ACHN (cell line): ENCODE data around the gene KRTAP10-5.
"Not testable (repeated sequence)": the region's sequence is repeated elsewhere in the genome, so short reads cannot be mapped to it uniquely, and the experiment has no call there.

ENCODE experiments used
- DNase-seq: peaks from one replicate; pipeline ENCODE4 v3.0.0-alpha.2; 2015
- in situ Hi-C: cut with HindIII; loops from 2 replicates; pipeline ENCODE4 v1.10.0; 2017; ENCODE audit warnings: low sequenced_read_pairs, low pct_ligation_motif_present, low pct_unique_long_range_greater_than_20kb

Gene KRTAP10-5, protein sequence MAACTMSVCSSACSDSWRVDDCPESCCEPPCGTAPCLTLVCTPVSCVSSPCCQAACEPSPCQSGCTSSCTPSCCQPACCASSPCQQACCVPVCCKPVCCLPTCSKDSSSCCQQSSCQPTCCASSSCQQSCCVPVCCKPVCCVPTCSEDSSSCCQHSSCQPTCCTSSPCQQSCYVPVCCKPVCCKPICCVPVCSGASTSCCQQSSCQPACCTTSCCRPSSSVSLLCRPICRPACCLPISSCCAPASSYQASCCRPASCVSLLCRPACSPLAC

DNA sequence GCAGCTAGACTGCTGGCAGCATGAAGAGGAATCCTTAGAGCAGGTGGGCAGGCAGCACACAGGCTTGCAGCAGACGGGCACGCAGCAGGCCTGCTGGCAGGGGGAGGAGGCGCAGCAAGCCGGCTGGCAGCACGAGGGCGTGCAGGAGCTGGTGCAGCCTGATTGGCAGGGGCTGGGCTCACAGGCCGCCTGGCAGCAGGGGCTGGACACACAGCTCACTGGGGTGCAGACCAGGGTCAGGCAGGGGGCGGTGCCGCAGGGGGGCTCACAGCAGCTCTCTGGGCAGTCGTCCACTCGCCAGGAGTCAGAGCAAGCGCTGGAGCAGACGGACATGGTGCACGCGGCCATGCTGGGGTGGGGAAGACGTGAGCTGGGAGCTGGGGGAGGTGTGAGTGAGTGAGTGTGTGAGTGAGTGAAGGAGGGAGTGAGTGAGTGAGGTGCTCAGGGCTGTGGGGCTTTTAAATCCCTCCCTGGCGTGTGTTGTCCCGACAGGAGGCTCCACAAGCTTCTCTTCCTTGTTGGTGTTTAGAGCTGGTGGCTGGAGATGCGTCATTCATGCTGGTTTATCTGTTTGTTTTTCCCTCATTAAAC, at the start of gene KRTAP10-5:
Gene KRTAP10-5, minus strand, starts transcription at position 374 of the 591 bp plus-strand sequence. Its CDS starts 26 bp downstream, at position 348.
- in situ Hi-C loops, DNase-seq: not testable (repeated sequence)

DNA sequence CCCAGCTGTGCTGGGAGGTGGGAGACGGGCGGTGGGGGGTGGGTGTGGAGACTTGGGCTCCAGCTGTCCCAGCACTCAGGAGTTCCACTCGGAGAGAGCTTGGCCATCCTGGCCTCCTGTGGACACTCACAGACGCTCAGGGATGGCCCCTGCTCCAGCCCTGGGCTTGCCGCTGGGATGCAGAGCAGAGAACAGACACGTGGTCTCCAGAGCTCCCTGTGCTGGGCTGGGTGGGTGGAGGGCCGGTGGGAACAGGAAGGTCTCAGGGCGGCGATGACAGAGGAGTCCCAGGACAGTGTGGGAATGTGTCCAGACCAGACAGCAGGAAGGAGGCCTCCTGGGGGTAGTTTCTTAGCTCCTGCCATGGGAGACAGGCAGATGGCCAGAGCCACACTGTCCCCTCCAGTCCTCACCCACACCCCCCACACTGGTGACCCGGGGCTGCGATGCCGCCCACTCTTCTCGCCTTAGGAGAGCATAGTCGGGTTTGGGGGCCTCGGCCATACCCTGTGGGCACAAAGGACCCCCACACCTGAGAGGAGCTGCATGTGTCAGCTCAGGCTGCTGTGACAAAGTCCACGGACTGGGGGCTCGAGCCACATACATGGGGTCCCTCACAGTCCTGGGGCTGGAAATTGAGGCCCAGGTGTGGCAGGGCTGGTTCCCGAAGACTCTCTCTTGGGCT, 48.4 kb upstream of the KRTAP10-5 start:
- no peak for DNase-seq
- in situ Hi-C loops, result no loop called here

DNA sequence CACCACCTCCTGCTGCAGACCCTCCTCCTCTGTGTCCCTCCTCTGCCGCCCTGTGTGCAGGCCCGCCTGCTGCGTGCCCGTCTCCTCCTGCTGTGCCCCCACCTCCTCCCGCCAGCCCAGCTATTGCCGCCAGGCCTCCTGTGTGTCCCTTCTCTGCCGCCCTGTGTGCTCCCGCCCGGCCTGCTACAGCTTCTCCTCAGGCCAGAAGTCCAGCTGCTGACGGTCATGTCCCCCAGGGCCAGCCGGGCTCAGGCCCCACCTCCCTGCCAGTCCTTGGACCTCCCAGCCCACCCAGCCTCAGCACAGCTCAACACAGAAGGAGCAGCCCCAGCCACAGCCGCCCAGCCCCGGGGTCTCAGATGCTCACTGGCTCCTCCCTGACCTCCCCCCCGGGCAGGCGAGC, 47.4 kb upstream of the KRTAP10-5 start:
- in situ Hi-C loops, DNase-seq: not testable (repeated sequence)

DNA sequence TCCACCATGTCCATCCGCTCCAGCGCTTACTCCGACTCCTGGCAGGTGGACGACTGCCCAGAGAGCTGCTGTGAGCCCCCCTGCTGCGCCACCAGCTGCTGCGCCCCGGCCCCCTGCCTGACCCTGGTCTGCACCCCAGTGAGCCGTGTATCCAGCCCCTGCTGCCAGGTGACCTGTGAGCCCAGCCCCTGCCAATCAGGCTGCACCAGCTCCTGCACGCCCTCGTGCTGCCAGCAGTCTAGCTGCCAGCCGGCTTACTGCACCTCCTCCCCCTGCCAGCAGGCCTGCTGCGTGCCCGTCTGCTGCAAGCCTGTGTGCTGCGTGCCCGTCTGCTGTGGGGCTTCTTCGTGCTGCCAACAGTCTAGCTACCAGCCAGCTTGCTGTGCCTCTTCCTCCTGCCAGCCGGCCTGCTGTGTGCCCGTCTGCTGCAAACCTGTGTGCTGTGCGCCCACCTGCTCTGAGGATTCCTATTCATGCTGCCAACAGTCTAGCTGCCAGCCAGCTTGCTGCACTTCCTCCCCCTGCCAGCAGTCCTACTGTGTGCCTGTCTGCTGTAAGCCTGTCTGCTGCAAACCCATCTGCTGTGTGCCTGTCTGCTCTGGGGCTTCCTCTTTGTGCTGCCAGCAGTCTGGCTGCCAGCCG, 46.9 kb upstream of the KRTAP10-5 start:
- in situ Hi-C loops, DNase-seq: not testable (repeated sequence)

DNA sequence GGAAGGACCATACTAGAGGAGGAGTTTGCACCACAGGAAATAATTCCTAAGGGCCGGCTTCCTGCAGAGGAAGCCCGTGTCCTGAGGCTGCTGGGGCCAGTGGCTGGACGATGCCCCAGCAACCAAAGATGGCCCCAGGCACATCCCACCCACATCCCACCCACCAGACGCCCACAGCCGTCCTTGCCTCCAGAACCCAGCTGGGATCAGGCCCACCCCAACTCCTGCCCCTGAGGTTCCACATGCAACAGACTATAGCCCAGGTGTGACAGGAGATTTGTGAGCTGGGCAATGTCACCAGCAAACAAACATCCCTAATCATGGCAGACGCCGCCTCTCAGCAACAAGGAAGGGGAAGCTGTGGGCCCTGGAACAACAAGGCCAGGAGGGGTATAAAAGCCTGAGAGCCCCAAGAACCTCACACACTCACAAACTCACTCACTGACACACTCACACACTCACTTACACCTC, 46.3 kb upstream of the KRTAP10-5 start, which contains the start of gene KRTAP10-9:
Gene KRTAP10-9, plus strand, starts transcription at position 421 of the 471 bp plus-strand sequence. CDS start 79 bp downstream, outside the sequence.
- in situ Hi-C loops, result no loop called here
- DNase-seq, result no peak

DNA sequence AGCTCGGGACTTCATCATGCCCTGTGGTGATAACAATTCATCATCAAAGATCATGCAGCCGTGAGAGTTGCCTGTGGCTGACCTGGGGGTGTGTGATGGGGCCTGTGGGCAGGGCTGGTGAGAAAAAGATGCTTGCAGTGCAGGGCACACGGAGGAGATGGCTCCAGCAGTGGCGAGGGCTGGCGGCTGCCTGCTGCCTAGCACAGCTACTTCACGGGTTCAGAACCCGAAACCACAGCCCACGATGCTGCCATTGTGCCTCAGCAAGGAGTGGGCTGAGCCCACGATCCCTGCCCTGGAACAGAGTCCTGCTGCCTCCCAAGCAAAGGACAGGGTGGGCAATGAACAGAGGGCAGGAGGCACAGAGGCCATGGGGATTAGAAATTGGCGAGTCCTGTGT, 45.9 kb upstream of the KRTAP10-5 start:
- in situ Hi-C loops, result no loop called here
- no peak for DNase-seq

DNA sequence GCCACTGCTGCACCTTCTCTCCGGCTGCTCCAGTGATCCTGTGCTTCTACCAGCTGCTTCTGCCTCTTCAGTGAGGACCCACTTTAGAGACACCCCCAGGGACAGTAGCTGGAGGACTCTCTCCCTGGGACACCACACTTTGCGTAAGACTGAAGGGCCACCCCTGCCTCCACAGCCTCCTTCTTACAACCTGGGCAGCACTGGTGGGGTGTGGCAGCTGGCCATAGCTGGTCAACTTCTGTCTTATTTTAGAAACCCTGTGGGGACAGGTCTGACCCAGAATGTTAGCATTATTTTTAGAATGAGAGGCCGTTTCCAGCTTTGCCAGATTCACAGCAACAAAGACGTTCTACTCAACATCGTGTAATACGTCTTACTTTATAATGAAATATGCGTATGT, 45.4 kb upstream of the KRTAP10-5 start:
- no peak for DNase-seq
- in situ Hi-C loops, result no loop called here

DNA sequence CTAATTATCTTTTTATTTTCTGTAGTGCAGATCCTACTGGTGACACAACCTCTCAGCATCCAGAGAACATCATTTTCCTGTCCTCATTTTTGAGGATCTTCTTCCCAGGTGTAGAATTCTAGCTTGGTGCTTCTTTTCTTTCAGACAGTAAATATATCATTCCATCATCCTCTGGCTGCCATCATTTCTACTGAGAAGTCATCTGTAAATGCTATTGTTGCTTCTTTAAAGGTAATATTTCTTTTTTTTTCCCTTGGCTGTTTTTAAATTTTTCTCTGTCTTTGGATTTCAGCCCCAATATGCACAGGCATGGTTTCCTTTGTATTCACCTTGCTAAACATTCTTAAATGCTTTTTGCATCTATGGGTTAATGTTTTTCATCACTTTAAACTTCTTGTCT, 43.2 kb upstream of the KRTAP10-5 start:
- in situ Hi-C loops, result no loop called here
- DNase-seq, result no peak

DNA sequence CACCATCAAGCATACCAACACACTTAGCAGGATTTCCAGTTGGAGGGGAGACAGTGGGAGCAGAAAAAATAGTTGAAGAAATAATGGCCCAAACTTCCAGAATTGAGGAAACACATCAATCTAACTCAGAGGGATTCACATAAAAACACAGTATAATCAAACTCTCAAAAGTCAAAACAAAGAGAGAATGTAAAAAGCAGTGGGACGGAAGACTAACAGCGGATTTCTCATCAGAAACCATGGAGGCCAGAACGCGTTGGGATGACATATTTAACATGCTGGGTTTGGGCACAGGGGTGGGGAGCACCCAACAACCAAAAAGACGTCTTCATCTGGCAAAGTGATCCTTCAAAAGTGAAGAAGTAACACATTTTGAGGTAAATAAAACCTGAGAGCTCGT, 39.5 kb upstream of the KRTAP10-5 start:
- no peak for DNase-seq
- in situ Hi-C loops, result no loop called here

DNA sequence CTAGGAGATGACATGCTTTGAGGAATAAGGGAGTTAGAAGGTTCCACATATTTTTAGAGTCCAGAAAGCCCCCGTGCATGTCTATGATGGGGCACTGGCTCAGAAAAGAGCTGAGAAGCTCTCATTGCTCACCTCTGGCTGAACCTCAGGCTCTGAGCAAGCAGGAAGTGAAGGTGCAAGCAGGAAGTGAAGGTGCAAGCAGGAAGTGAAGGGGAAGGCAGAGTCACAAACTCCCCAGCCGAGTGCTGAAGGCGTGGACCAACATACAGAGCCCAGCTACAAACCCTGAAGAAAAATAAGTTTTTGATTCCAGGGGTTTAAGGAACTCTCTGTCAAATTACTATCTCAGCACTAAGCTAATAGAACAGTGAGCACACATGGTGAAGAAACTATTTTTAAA, 38.5 kb upstream of the KRTAP10-5 start:
- in situ Hi-C loops, result no loop called here

DNA sequence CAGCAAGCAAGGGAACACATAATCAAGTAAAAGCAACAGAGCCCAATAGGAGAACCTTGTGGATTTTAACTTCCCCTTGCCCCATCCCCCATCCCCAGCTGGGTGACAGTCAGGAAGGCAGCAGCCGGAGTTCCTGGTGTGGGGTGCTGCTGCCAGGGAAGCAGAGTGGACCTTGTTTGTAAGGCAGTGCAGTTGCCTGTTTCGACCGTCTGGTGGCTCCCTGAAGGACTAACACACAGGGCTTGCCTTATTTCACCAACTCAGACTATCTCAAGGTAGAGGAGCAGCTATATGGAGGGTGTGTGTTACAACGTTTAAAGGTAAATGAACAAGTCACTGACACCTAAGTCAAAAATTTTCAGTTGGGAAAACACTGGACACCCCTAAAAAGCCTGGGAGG, 38.1 kb upstream of the KRTAP10-5 start:
- no peak for DNase-seq
- in situ Hi-C loops, result no loop called here

More for the DNA sequence above, 38.5 kb upstream of the KRTAP10-5 start:
- DNase-seq, result no peak

DNA sequence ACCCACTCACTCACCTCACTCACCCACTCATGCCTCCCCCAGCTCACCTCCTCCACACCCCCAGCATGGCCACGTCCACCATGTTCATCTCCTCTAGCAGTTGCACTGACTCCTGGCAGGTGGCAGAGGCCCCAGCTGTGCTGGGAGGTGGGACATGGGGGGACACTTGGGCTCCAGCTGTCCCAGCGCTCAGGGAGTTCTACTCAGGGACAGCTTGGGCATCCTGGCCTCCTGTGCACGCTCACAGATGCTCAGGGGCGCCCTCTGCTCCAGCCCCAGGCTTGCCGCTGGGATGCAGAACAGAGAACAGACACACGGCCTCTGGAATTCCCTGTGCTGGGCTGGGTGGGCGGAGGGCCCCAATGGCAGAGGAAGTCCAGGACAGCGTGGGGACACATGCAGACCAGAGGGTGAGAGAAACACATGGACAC, 36.7 kb upstream of the KRTAP10-5 start:
- in situ Hi-C loops, result no loop called here
- DNase-seq, result no peak

DNA sequence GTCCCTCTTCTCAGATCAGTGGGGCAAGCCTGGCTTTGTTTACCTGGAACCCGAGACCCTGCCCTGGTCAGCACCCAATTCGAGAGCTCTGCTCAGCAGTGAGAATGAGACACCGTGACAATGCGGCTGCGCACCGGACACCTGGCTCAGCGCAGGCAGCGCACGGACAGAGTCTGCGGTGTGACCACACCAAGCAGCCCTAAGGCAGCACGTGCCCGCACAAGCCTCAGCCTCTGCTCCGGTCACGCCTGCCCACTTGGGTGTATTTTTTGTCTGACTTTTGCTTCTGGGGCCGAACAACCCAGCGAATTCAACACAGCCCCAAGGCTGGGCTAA, 36.2 kb upstream of the KRTAP10-5 start:
- in situ Hi-C loops, result no loop called here
- no peak for DNase-seq

DNA sequence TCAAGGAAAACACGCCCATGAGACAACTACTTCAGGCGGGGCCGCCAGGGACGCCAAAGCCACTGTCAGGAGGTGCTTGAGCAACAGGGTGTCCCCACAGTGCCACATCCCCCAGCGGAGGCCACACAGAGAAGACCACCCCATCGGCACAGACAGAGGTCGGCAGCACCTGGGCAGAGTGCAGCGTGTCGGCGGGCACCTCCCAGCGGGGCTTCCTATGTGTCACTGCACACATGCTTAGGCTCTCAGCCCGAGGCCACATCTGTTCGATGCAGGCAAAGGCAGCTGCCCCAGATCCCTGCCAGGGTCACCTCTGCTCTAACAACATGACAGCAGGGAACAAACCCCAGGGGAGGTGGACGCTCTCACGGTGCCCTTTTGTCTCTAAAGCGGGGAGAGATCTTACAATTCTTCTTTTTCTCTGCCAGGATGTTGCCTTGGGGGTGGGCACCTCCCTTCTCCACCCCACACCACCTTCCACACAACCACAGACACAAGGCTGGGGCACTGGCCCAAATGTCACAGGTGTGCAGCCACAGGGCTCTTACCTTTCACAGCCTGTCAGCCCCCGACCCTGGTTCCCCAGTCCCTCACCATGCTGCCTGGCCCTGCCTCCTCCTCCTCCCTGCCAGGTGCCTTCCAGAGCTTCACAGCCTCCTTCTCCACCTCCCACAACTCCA, 35.6 kb upstream of the KRTAP10-5 start:
- in situ Hi-C loops, result no loop called here
- DNase-seq, result no peak

DNA sequence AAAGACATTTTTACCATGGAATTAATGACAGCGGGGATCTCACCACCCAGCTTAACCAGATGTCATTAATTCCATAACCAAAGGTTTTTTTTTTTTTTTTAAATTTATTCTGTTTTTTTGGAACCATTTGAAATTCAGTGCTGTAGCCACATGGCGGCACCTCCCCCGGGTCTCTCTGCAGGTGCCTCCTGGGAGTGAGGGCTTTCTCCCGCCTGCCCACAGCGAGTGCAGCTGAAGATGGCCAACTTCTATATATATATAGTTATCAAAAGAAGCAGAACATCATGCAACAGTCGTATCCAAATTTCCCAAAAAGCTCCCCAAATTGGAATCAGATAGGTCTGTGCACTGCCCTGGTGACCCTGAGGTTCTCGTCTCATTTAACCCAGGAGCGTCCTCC, 35.1 kb upstream of the KRTAP10-5 start:
- in situ Hi-C loops, result no loop called here
- no peak for DNase-seq

DNA sequence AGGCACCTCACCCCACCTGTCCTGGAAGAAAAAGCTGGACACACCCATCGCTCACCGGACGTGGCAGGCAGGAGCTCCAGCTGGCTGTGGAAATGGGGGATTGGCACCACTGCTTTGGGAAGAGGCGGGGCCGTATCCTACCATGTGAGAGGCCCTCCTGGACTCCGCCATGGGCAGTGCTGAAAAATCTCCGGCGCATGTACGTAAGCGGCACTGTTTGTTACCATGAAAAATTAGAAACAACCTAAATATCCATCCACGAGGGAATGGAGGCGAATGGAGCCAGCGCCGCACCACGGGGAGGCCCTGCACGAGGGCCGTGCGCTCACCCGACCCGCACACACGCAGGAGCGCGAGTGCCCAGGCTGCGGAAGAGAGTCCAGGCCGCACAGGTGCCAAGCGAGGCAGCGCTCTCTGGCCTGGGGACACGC, 34.6 kb upstream of the KRTAP10-5 start:
- in situ Hi-C loops, result no loop called here
- no peak for DNase-seq

DNA sequence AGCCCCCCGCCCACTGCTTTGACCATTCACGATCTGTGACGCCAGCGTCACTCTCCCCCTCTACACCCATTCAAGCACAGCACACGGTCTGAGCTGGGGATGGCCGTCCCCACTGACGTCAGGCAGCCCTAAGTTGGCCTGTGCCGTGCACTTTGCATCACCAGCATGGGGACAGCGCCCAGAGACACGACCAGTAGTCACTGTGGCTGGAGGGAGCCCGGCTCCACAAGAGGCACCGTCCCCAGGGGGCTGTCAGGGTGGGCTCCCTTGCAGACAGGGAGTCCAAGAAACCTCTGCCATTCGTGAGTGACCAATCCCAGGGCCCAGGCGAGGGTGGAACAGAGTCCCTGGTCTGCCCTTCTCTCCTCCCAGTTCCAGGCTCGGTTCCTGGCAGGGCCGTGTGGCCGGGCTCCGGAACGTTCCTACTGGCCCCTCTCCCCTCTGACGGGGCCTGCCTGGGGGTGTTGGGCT, 33.8 kb upstream of the KRTAP10-5 start:
- in situ Hi-C loops, result no loop called here
- no peak for DNase-seq

DNA sequence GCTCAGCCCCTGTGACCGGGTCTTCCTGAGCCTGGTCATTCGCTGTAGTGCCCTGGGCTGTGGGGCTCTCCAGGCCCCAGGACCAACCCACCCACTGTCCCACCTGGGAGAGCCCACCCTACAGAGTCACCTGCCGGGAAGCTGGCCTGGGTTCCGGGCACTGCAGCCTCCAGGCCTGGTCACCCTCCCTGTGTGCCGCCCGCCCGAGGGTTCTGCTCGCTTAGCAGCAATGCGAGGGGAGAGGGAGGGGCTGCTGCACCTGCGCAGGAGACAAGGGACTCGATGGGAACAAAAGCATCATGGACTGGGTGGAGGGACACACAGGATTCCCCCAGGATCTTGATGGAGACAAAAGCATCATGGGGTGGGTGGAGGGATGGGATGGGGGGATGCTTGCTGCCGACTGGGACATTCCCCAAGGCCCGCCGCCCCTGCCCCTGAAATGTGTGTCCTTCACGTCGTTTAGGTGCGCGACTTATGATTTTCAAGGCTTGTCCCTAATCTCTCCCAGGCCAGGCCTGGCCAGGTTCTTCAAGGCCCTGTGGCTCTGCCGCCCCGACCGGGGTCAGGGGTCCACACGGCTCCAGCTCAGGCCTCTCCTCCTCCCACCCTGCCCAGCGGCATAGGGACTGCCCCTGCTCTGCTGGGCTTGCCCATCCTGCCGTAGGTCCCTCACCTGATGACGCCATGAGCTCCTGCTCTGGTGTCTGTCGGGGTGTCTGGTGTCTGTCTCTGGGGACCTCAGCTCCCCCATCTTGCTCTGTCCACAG, 33.2 kb upstream of the KRTAP10-5 start:
- in situ Hi-C loops, result no loop called here
- no peak for DNase-seq
